Central memory CD8-positive, alpha-beta T cell (primary cell): ENCODE measurements around the gene SEMA5B.

Experiments
- ATAC-seq: fragments of 150-1000 bp; cut with Tn5 transposase; replicated peaks from 2 replicates; pipeline ENCODE4 v1.10.0; 2022; ENCODE audit warnings: mild to moderate bottlenecking, moderate FRiP score, moderate number of reproducible peaks; ENCODE audit not compliant: poor library complexity, severe bottlenecking; ENCODE audit errors: extremely low read depth
- DNase-seq, 2 donors: peaks; one replicate each; pipeline ENCODE4 v3.0.0; 2021; ENCODE audit warnings: low spot score in 2 of 2
- H3K27ac Mint-ChIP-seq: one replicate; pipeline ENCODE4 v1.8.0; 2022; ENCODE audit warnings: low read depth, mild to moderate bottlenecking, moderate library complexity, mixed read lengths
- H3K27me3 Mint-ChIP-seq: one replicate; pipeline ENCODE4 v1.8.0; 2022; ENCODE audit warnings: mixed read lengths
- H3K36me3 Mint-ChIP-seq: one replicate; pipeline ENCODE4 v1.8.0; 2022; ENCODE audit warnings: mild to moderate bottlenecking, moderate library complexity, mixed read lengths; ENCODE audit not compliant: insufficient read depth
- H3K4me1 Mint-ChIP-seq: one replicate; pipeline ENCODE4 v1.8.0; 2022; ENCODE audit warnings: mixed read lengths
- H3K4me3 Mint-ChIP-seq: one replicate; pipeline ENCODE4 v1.8.0; 2022; ENCODE audit warnings: mild to moderate bottlenecking, moderate library complexity, mixed read lengths
- H3K9me3 Mint-ChIP-seq: one replicate; pipeline ENCODE4 v1.8.0; 2022; ENCODE audit warnings: mixed read lengths

The SEMA5B gene, protein sequence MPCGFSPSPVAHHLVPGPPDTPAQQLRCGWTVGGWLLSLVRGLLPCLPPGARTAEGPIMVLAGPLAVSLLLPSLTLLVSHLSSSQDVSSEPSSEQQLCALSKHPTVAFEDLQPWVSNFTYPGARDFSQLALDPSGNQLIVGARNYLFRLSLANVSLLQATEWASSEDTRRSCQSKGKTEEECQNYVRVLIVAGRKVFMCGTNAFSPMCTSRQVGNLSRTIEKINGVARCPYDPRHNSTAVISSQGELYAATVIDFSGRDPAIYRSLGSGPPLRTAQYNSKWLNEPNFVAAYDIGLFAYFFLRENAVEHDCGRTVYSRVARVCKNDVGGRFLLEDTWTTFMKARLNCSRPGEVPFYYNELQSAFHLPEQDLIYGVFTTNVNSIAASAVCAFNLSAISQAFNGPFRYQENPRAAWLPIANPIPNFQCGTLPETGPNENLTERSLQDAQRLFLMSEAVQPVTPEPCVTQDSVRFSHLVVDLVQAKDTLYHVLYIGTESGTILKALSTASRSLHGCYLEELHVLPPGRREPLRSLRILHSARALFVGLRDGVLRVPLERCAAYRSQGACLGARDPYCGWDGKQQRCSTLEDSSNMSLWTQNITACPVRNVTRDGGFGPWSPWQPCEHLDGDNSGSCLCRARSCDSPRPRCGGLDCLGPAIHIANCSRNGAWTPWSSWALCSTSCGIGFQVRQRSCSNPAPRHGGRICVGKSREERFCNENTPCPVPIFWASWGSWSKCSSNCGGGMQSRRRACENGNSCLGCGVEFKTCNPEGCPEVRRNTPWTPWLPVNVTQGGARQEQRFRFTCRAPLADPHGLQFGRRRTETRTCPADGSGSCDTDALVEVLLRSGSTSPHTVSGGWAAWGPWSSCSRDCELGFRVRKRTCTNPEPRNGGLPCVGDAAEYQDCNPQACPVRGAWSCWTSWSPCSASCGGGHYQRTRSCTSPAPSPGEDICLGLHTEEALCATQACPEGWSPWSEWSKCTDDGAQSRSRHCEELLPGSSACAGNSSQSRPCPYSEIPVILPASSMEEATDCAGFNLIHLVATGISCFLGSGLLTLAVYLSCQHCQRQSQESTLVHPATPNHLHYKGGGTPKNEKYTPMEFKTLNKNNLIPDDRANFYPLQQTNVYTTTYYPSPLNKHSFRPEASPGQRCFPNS

GRCh38 chr3:123027292-123028232 is at the start of gene SEMA5B:
SEMA5B (minus strand) TSS chr3:123027763; CDS start chr3:122961263, 66,500 bp downstream.
- H3K27me3 Mint-ChIP-seq: peaks cover 44% of the 10 kb centered on the region

DNA sequence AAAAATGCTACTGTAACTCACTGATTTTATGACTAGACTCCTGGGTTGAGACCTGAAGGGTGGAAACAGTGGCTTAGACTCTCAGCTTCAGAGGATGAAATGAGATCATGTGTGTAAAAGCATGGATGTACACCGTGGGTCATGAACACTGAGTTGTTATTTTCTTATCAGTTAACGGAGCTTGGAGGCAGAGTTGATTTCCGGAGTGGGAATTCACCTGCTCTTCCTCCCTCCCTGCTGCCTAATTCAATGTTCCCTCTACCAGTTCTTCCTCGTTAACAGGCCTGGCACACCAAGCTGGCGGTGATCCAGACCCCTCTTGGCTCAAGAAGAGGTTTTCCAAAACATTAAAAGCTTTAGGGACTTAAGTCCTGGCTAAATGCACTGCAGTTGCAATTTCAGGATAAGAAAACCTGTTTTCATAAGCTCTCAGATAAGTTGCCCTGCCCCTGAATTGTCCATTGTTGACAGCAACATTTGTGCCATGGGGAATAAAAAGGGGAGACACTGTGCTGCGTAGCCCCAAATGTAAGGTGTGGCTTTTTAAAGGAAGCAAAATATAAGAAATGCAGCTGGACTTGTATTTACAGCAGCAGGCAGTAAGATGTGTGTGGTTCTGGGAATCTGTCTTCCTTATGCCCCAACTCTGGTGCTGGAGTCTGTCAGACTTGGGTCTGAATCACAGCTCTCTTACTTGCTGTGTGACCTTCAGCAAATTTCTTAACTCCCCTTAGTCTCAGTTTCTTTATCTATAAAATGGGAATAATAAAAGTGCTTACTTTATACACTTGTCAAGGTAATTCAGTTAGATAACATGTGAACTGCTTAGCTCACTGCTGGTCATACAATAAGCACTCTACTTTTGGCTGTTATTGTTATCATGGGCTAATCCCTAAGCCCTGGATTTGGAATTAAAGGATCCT is 49.2 kb upstream of the SEMA5B start:
- Mint-ChIP-seq H3K9me3 (no peaks in the 10 kb centered on the region), H3K36me3 (peaks cover 2% of the 10 kb centered on the region), H3K4me3 (no peak overlapping the region), H3K27me3 (no peaks in the 10 kb centered on the region), H3K27ac (no peak overlapping the region), H3K4me1 (no peaks in the 10 kb centered on the region)
- DNase-seq: no peak
- ATAC-seq: no peak

More at GRCh38 chr3:123027292-123028232, at the start of gene SEMA5B:
- peaks cover 14% of the 10 kb centered on the region for H3K4me1 Mint-ChIP-seq
- H3K36me3 Mint-ChIP-seq: no peaks in the 10 kb centered on the region
- ATAC-seq (peak; percentile 52), DNase-seq (peak in 1 of 2 donors; percentile 16)
- no peak within 1 kb of the TSS for H3K27ac Mint-ChIP-seq
- peak within 1 kb of the TSS; percentile 77 for H3K4me3 Mint-ChIP-seq
- no peaks in the 10 kb centered on the region for H3K9me3 Mint-ChIP-seq

- Mint-ChIP-seq H3K36me3 (peaks cover 2% of the 10 kb centered on the region), H3K27ac (no peak overlapping the region), H3K9me3 (no peaks in the 10 kb centered on the region), H3K27me3 (no peaks in the 10 kb centered on the region), H3K4me3 (no peak overlapping the region), H3K4me1 (no peaks in the 10 kb centered on the region)
- DNase-seq (no peak), ATAC-seq (no peak)
These were observed 48.5 kb upstream of the SEMA5B start for GRCh38 chr3:123076112-123076495.

DNA sequence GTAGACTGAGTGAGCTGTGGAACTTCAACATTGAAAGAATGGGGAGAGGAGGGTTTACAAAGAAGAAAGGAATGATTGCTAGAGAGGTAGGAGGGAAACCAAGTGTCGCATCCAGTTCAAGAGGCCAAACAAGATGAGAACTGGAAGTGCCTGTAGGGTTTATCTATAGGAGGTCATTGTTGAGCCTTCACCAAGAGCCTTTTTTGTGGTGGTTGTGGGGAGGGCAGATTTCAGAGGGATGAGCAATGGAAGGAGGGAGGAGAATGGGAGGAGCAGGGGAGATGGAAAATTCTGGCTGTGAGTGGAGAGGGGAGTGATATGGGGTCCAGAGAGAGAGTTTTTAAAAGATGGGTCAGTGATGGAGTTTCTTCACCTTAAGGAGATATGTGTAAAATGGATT is 47.8 kb upstream of the SEMA5B start:
- Mint-ChIP-seq H3K27ac (no peak overlapping the region), H3K4me3 (no peak overlapping the region), H3K27me3 (no peaks in the 10 kb centered on the region), H3K4me1 (no peaks in the 10 kb centered on the region), H3K9me3 (no peaks in the 10 kb centered on the region), H3K36me3 (peaks cover 2% of the 10 kb centered on the region)
- no peak for ATAC-seq
- DNase-seq: no peak

GRCh38 chr3:123072564-123072963 is 45.0 kb upstream of the SEMA5B start:
- Mint-ChIP-seq H3K4me1 (peaks cover 6% of the 10 kb centered on the region), H3K27me3 (no peaks in the 10 kb centered on the region), H3K4me3 (no peak overlapping the region), H3K9me3 (no peaks in the 10 kb centered on the region), H3K36me3 (peaks cover 2% of the 10 kb centered on the region), H3K27ac (no peak overlapping the region)
- no peak for ATAC-seq
- DNase-seq: no peak

DNA sequence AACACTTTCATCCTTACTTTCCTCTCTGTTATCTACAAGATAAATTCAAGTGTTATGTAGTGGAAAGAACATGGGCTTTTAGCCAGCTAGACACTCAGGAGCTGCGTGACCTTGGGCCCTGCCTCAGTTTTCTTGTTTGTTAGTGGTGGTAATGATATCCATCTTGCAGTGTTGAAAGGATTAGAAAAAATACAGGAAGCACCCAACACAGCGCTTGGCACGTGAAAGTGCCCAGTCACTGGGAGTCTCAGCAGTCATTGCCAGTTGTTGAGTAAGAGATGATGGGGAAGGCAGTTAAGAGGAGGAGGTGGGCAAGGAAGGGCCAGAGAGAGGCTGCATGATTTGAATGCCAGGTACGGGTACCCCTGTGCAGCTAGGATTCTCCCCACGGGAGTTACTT is 44.6 kb upstream of the SEMA5B start:
- Mint-ChIP-seq H3K36me3 (peaks cover 2% of the 10 kb centered on the region), H3K4me3 (no peak overlapping the region), H3K9me3 (no peaks in the 10 kb centered on the region), H3K27me3 (no peaks in the 10 kb centered on the region), H3K27ac (no peak overlapping the region), H3K4me1 (peaks cover 7% of the 10 kb centered on the region)
- ATAC-seq (no peak), DNase-seq (no peak)

- H3K4me3 Mint-ChIP-seq: no peak overlapping the region
- no peak overlapping the region for H3K27ac Mint-ChIP-seq
- DNase-seq: no peak
- H3K9me3 Mint-ChIP-seq: no peaks in the 10 kb centered on the region
- no peaks in the 10 kb centered on the region for H3K27me3 Mint-ChIP-seq
- H3K36me3 Mint-ChIP-seq: peaks cover 2% of the 10 kb centered on the region
- H3K4me1 Mint-ChIP-seq: peaks cover 11% of the 10 kb centered on the region
- ATAC-seq: no peak
These were observed 44.0 kb upstream of the SEMA5B start for GRCh38 chr3:123071581-123071980.

DNA sequence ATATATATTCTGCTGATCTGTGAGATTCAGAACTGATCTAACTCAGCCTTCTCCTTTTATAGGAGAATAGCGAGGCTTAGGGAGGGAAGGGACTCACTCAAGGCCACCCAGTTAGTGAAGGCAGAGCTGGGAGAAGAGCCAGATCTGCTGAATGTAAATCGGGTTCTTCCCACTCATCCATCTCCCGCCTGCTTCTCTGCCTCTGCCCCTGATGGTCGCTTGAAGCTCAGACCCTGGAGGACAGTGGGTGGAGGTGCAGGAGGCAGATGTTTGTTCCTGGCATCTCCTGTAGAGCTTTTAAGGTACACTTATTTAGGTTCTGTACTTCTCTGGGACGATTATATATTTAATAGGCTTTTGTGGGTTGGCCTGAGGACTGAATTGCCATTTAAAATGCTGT is 43.6 kb upstream of the SEMA5B start:
- H3K27me3 Mint-ChIP-seq: no peaks in the 10 kb centered on the region
- H3K4me1 Mint-ChIP-seq: peaks cover 13% of the 10 kb centered on the region
- DNase-seq (no peak), ATAC-seq (no peak)
- H3K27ac Mint-ChIP-seq: no peak overlapping the region
- peaks cover 2% of the 10 kb centered on the region for H3K36me3 Mint-ChIP-seq
- no peak overlapping the region for H3K4me3 Mint-ChIP-seq
- no peaks in the 10 kb centered on the region for H3K9me3 Mint-ChIP-seq

DNA sequence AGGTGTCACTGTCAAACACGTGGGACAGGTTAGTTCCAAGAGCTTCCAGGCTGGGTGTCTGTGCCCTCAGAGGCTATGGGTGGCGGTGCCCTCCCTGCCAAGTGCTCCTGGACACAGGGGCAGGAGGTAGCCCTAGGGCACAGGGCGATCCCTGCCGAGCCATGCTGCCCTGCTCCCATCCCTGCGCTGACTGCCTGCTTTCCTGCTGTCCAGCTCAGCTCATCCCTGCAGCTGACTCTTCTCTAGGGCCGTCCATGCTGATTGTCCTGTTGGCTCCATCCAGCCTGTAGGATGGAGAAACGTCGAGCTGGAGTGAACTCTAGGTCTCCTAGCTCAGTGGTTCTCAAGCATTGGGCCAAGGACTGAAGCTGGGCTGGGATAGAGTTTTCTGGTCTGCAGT is 42.9 kb upstream of the SEMA5B start:
- Mint-ChIP-seq H3K4me3 (no peak overlapping the region), H3K9me3 (no peaks in the 10 kb centered on the region), H3K27ac (no peak overlapping the region), H3K36me3 (peaks cover 2% of the 10 kb centered on the region), H3K27me3 (no peaks in the 10 kb centered on the region), H3K4me1 (peaks cover 13% of the 10 kb centered on the region)
- no peak for ATAC-seq
- no peak for DNase-seq

DNA sequence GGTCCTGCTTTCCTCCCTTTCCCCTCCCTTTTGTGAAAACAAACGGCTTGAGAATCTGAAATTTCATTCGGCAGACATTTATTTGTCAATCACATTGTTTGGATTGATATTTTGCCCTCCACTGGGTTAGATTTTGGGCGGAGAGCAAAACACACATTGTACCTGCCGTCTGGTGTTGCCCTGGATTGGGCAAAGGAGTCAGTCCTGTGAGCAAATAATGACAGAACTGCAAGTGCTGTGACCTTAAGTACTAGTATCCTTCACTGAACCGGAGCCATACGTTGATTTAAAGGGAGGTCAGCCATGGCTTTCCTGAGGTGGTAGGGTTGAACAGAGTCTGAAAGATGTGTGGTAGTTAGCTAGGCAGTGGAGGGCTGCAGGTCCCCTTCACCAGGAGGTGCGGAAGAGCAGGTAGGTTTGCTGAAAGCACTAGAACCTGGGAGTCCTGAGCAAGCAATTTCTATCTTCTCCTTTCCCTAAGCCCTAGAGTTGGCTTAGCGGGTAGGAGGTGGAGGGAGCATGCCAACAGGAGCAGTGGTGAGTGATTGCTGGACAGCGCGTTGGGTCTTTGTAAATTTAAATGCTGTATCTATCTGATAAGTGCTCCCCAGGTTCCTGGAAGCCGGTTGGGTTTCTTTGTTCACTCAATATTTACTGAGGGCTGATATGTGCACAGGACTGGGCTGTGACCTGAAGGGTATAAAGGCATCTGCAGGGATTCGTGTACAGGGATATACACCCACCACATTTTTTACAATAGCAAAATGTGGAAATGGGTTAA is 41.2 kb upstream of the SEMA5B start:
- ATAC-seq (no peak), DNase-seq (no peak)
- Mint-ChIP-seq H3K9me3 (no peaks in the 10 kb centered on the region), H3K36me3 (no peaks in the 10 kb centered on the region), H3K4me3 (peak overlapping the region; percentile 70), H3K27ac (no peak overlapping the region), H3K27me3 (no peaks in the 10 kb centered on the region), H3K4me1 (peaks cover 20% of the 10 kb centered on the region)
